ENCODE measurements around the gene KCNJ6. TPM values are rescaled to one million over a fixed set of nuclear protein-coding genes. Genes with fewer than 3 reads are reported as not detected.
"Not testable (repeated sequence)": the region's sequence is repeated elsewhere in the genome, so short reads cannot be mapped to it uniquely, and the experiment has no call there.

The KCNJ6 gene
- total RNA-seq, 1 experiment from 2014 or later, result not detected

GRCh38 chr21:37683396-37684114 lies 232.7 kb downstream of the KCNJ6 start:
- no peak for DNase-seq (ENCODE audit: low spot score)

- DNase-seq (ENCODE audit: low spot score), result no peak
Observed at GRCh38 chr21:37682966-37683365, 233.3 kb downstream of the KCNJ6 start.

- no peak for DNase-seq (ENCODE audit: low spot score)
Observed at GRCh38 chr21:37677006-37677405, 239.3 kb downstream of the KCNJ6 start.

DNA sequence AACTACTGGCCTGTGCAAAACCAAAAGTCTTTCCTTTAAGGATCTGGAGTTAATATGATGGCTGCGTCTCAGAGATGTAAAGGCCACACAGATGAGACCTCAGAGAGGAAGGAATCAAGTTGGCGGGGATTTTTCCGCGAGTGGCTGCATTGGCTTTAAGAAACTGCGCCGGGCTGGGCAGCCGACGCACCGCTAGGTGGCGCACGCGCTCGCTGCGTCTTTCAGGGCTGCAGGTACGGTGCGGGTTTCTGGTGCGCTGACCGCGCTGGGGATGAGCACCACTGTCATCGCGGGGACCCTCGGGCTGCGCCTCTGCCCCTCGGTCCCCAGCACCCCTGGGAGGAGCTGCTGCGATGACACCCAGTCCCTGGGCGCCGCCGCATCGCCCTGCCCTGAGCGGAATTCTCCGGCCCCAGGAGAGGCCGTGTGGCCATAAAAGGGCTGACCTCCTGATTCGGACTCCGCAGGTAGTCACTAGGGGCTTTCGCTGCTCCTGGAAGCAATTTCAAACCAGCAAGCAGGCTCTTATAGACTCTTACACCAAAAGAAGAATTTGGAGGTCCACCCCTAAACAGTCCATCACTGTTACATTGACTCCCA lies 241.0 kb downstream of the KCNJ6 start:
- DNase-seq (ENCODE audit: low spot score), result peak; percentile 42

- DNase-seq (ENCODE audit: low spot score), result no peak
Observed at GRCh38 chr21:37673801-37674575, 242.3 kb downstream of the KCNJ6 start.

- DNase-seq (ENCODE audit: low spot score), result no peak
Observed at GRCh38 chr21:37671381-37671780, 244.9 kb downstream of the KCNJ6 start.

- peak; percentile 29 for DNase-seq (ENCODE audit: low spot score)
Observed at GRCh38 chr21:37670883-37671282, 245.4 kb downstream of the KCNJ6 start.

GRCh38 chr21:37669249-37669648 lies 247.0 kb downstream of the KCNJ6 start:
- no peak for DNase-seq (ENCODE audit: low spot score)

- no peak for DNase-seq (ENCODE audit: low spot score)
Observed at GRCh38 chr21:37668462-37669239, 247.6 kb downstream of the KCNJ6 start.

GRCh38 chr21:37667380-37667779 lies 248.9 kb downstream of the KCNJ6 start:
- no peak for DNase-seq (ENCODE audit: low spot score)

GRCh38 chr21:37665230-37666024 lies 250.8 kb downstream of the KCNJ6 start:
- DNase-seq (ENCODE audit: low spot score), result no peak

- not testable (repeated sequence) for DNase-seq (ENCODE audit: low spot score)
Observed at GRCh38 chr21:37662227-37662626, 254.0 kb downstream of the KCNJ6 start.

DNA sequence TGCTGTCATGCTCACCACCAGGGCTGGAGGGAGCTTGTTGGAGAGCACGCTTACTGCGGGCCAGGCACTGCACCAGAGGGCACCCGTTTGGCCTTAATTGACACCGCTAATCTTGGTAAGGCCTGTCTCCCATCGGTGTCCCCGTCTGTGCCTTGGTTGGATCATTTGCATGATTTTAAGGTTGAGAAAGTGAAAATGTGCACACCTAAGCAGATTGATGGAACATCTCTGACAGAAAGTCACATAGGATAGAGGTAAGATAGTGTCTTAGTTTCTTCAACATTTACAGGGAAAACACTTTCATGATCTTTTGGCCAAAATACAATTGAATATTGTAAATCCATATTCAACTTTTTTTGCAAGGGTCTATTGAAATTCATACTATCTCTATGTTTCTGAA lies 255.5 kb downstream of the KCNJ6 start:
- no peak for DNase-seq (ENCODE audit: low spot score)

DNA sequence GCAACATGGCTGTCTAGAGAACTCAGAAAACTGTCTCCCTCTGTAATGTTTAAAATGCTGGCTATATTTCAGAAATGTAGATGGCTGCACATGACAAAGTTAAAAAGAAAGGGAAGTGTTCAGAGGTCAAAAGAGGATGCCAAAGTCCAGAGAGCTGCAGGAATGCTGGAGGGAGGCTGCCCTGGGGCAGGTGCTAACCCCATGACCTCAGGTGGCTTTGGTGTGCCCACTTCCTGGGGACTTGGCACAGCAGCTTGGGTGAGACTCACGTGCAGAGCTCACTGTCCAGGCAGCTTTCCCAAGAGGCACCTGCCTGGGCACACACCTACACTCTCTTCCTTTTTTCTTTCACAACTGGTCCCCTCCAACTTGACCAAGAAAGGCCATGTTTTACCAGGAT lies 256.4 kb downstream of the KCNJ6 start:
- no peak for DNase-seq (ENCODE audit: low spot score)

GRCh38 chr21:37658817-37659458 lies 257.3 kb downstream of the KCNJ6 start:
- DNase-seq (ENCODE audit: low spot score), result peak; percentile 86

DNA sequence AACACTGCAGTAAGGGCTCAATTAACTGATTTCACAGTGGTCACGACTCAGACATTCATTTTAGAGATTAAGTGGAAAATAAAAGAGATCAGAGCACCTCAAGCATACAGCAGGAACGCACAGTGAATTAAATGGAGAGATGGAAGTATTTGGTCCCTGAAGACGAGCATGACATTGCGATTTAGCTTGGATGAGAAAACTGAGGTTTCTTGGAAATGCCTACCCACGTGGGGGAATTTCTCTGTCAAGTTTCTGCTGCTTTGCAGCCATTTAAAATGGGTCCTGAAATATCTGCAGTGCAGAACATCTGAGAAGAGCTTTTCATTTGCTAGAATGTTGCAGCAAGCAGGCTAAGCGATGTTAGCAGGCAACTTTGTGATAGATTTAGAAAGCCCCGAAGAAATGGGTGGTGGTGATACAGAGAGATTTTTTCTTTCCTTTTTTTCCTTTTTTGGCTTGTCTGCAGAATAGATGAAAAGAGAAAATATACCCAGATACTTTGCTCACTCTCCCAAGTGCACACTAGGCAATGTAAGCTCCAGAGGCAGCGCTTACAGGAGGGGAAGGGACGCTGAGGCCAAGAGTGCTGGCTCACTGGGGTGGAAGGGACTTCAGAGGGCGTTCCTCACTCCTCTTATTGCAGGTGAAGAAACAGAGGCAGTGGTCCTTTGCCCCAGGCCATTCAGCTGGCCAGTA lies 258.0 kb downstream of the KCNJ6 start:
- no peak for DNase-seq (ENCODE audit: low spot score)

GRCh38 chr21:37656899-37657298 lies 259.4 kb downstream of the KCNJ6 start:
- no peak for DNase-seq (ENCODE audit: low spot score)

GRCh38 chr21:37655611-37656300 lies 260.5 kb downstream of the KCNJ6 start:
- no peak for DNase-seq (ENCODE audit: low spot score)

- DNase-seq (ENCODE audit: low spot score), result no peak
Observed at GRCh38 chr21:37654596-37654995, 261.7 kb downstream of the KCNJ6 start.
